Measurements from ENCODE around the gene SNX17.

- TF ChIP-seq CTCF (IDR thresholded peaks at IDR 0.05 in 4 of 5, conservative IDR thresholded peaks at IDR 0.05 in 1 of 5) = peak; percentile 59 to 77 (median 63)
- TF ChIP-seq POLR2A (IDR thresholded peaks at IDR 0.05) = peak; percentile 78 to 82
Measured at GRCh38 chr2:27320958-27321543, 49.4 kb upstream of the SNX17 start.

Data from gastrocnemius medialis (tissue), 4 donors.